H9 (cell line): ENCODE data around the gene CCSER1. TPM values are rescaled to one million over a fixed set of nuclear protein-coding genes. Genes with fewer than 3 reads are reported as not detected.

Experiments used
- DNase-seq: peaks from one replicate; pipeline ENCODE4 v3.0.0-alpha.2; 2017
- H2AFZ ChIP-seq: one replicate; pipeline ENCODE4 v1.6.1; 2013; ENCODE audit warnings: mild to moderate bottlenecking, low read length, control low read depth, moderate library complexity
- H2AK5ac ChIP-seq: 2 replicates; pipeline ENCODE4 v1.6.1; 2013; ENCODE audit warnings: low read length, control low read depth, mixed read lengths; ENCODE audit not compliant: insufficient read length
- H2BK120ac ChIP-seq: one replicate; pipeline ENCODE4 v1.6.1; 2013; ENCODE audit warnings: low read depth, mild to moderate bottlenecking, low read length, control low read depth, inconsistent platforms; ENCODE audit not compliant: poor library complexity, severe bottlenecking
- H2BK12ac ChIP-seq: 2 replicates; pipeline ENCODE4 v1.6.1; 2013; ENCODE audit warnings: low read length, control low read depth, mixed read lengths, low read depth; ENCODE audit not compliant: insufficient read length
- H2BK15ac ChIP-seq: 2 replicates; pipeline ENCODE4 v1.6.1; 2013; ENCODE audit warnings: low read depth, low read length, control low read depth
- H2BK20ac ChIP-seq: one replicate; pipeline ENCODE4 v1.6.1; 2013; ENCODE audit warnings: low read depth, mild to moderate bottlenecking, low read length, control low read depth, inconsistent platforms; ENCODE audit not compliant: poor library complexity, severe bottlenecking
- H2BK5ac ChIP-seq: 2 replicates; pipeline ENCODE4 v1.6.1; 2013; ENCODE audit warnings: low read length, control low read depth, mixed read lengths; ENCODE audit not compliant: insufficient read length
- H3K14ac ChIP-seq: 2 replicates; pipeline ENCODE4 v1.6.1; 2013; ENCODE audit warnings: low read length, control low read depth; ENCODE audit not compliant: insufficient read depth
- H3K18ac ChIP-seq: 2 replicates; pipeline ENCODE4 v1.6.1; 2013; ENCODE audit warnings: low read depth, mild to moderate bottlenecking, mixed read lengths, low read length, control low read depth; ENCODE audit not compliant: insufficient read length
- H3K23ac ChIP-seq: 2 replicates; pipeline ENCODE4 v1.6.1; 2013; ENCODE audit warnings: low read length, control low read depth, mixed read lengths, low read depth; ENCODE audit not compliant: insufficient read length
- H3K23me2 ChIP-seq: 2 replicates; pipeline ENCODE4 v1.6.1; 2013; ENCODE audit warnings: low read depth, mild to moderate bottlenecking, mixed read lengths, low read length, control low read depth; ENCODE audit not compliant: insufficient read length, poor library complexity, severe bottlenecking
- H3K27ac ChIP-seq: 2 replicates; pipeline ENCODE4 v1.5.1; 2013; ENCODE audit warnings: low read length, control low read depth, mixed read lengths, low read depth; ENCODE audit not compliant: insufficient read length
- H3K27me3 ChIP-seq: 2 replicates; pipeline ENCODE4 v1.6.1; 2013; ENCODE audit warnings: low read length, control low read depth, inconsistent platforms; ENCODE audit not compliant: insufficient read depth
- H3K4ac ChIP-seq: 2 replicates; pipeline ENCODE4 v1.6.1; 2013; ENCODE audit warnings: low read depth, mild to moderate bottlenecking, control low read depth, inconsistent platforms, low read length, moderate library complexity
- H3K4me1 ChIP-seq: 2 replicates; pipeline ENCODE4 v1.6.1; 2013; ENCODE audit warnings: low read length, control low read depth, inconsistent platforms; ENCODE audit not compliant: insufficient read depth
- H3K4me2 ChIP-seq: 2 replicates; pipeline ENCODE4 v1.6.1; 2013; ENCODE audit warnings: low read length, control low read depth, mixed read lengths; ENCODE audit not compliant: insufficient read length, insufficient read depth
- H3K56ac ChIP-seq: 2 replicates; pipeline ENCODE4 v1.6.1; 2013; ENCODE audit warnings: low read depth, mild to moderate bottlenecking, mixed read lengths, low read length, control low read depth; ENCODE audit not compliant: insufficient read length
- H3K79me1 ChIP-seq: 2 replicates; pipeline ENCODE4 v1.6.1; 2013; ENCODE audit warnings: low read depth, mild to moderate bottlenecking, moderate library complexity, low read length, control low read depth, inconsistent platforms; ENCODE audit not compliant: insufficient read depth, poor library complexity, severe bottlenecking
- H3K79me2 ChIP-seq: 2 replicates; pipeline ENCODE4 v1.6.1; 2013; ENCODE audit warnings: low read length, control low read depth, inconsistent platforms; ENCODE audit not compliant: insufficient read depth
- H3K9ac ChIP-seq: 2 replicates; pipeline ENCODE4 v1.6.1; 2013; ENCODE audit warnings: low read length, control low read depth, mixed read lengths; ENCODE audit not compliant: insufficient read length; ENCODE audit errors: extremely low read depth
- H3K9me3 ChIP-seq: one replicate; pipeline ENCODE4 v1.6.1; 2013; ENCODE audit warnings: low read depth, low read length, inconsistent platforms; ENCODE audit not compliant: control insufficient read depth
- H3T11ph ChIP-seq: one replicate; pipeline ENCODE4 v1.6.1; 2013; ENCODE audit warnings: mild to moderate bottlenecking, low read length, control low read depth, inconsistent platforms
- H4K20me1 ChIP-seq: one replicate; pipeline ENCODE4 v1.6.1; 2013; ENCODE audit not compliant: control insufficient read depth, insufficient read length, insufficient read depth
- H4K5ac ChIP-seq: 2 replicates; pipeline ENCODE4 v1.6.1; 2013; ENCODE audit warnings: low read depth, mild to moderate bottlenecking, mixed read lengths, low read length, control low read depth; ENCODE audit not compliant: insufficient read length
- H4K8ac ChIP-seq: replicated peaks from 2 replicates; pipeline ENCODE4 v1.6.1; 2013; ENCODE audit warnings: low read length, control low read depth, mixed read lengths, low read depth; ENCODE audit not compliant: insufficient read length
- H4K91ac ChIP-seq: 2 replicates; pipeline ENCODE4 v1.6.1; 2013; ENCODE audit warnings: low read depth, mild to moderate bottlenecking, moderate library complexity, mixed read lengths, low read length, control low read depth; ENCODE audit not compliant: insufficient read length
- H3K27ac Mint-ChIP-seq, 3 experiments: 2 replicates in 2 of 3; 3 replicates in 1 of 3; pipeline ENCODE4 v1.8.0; 2020 to 2021; ENCODE audit warnings: mixed read lengths in 3 of 3, mild to moderate bottlenecking in 1 of 3, moderate library complexity in 1 of 3
- H3K27me3 Mint-ChIP-seq: 2 replicates; pipeline ENCODE4 v1.8.0; 2021; ENCODE audit warnings: low read depth, mild to moderate bottlenecking, moderate library complexity, mixed read lengths
- H3K36me3 Mint-ChIP-seq, 3 experiments: 2 replicates in 2 of 3; 3 replicates in 1 of 3; pipeline ENCODE4 v1.8.0; 2020 to 2021; ENCODE audit warnings: low read depth in 3 of 3, mixed read lengths in 3 of 3; ENCODE audit not compliant: insufficient read depth in 1 of 3
- H3K4me1 Mint-ChIP-seq, 2 experiments: 2 replicates each; pipeline ENCODE4 v1.8.0; 2020; ENCODE audit warnings: mixed read lengths in 2 of 2
- H3K4me3 Mint-ChIP-seq, 2 experiments: 2 replicates in 1 of 2; 3 replicates in 1 of 2; pipeline ENCODE4 v1.8.0; 2020 to 2021; ENCODE audit warnings: mild to moderate bottlenecking in 2 of 2, mixed read lengths in 2 of 2, moderate library complexity in 1 of 2
- H3K9me3 Mint-ChIP-seq, 2 experiments: 2 replicates in 1 of 2; 3 replicates in 1 of 2; pipeline ENCODE4 v1.8.0; 2020; ENCODE audit warnings: mild to moderate bottlenecking in 2 of 2, mixed read lengths in 2 of 2, moderate library complexity in 1 of 2
- total RNA-seq: library from RNA; stranded (reverse); gene quantifications from 2 replicates; pipeline ENCODE4 v1.2.1, GENCODE V29; 2021
- TF ChIP-seq, protein P1 (sequence below): fragments of 200-600 bp; sonication (generic); conservative IDR thresholded peaks from 3 replicates; pipeline ENCODE4 v1.8.0; 2021; ENCODE audit warnings: antibody characterized with exemption, mild to moderate bottlenecking

Gene CCSER1
- total RNA-seq, 1 experiment from 2014 or later: 0.37 TPM

- H2BK20ac ChIP-seq: no peak overlapping the region
- H3K27me3 ChIP-seq: no peaks in the 10 kb centered on the region
- H4K91ac ChIP-seq: no peak overlapping the region
- DNase-seq: no peak
- no peak overlapping the region for H3K23ac ChIP-seq
- H3K56ac ChIP-seq: no peak overlapping the region
- no peak overlapping the region for H2AK5ac ChIP-seq
- H3K18ac ChIP-seq: no peak overlapping the region
- Mint-ChIP-seq H3K4me1 (no peaks in the 10 kb centered on the region), H3K4me3 (no peak overlapping the region), H3K36me3 (peaks cover 25 to 63% (median 25%) of the 10 kb centered on the region in 3 experiments), H3K9me3 (peaks cover 35 to 52% of the 10 kb centered on the region in 2 experiments), H3K27me3 (no peaks in the 10 kb centered on the region), H3K27ac (no peak overlapping the region)
- no peak overlapping the region for H3T11ph ChIP-seq
- TF ChIP-seq, protein P1, sequence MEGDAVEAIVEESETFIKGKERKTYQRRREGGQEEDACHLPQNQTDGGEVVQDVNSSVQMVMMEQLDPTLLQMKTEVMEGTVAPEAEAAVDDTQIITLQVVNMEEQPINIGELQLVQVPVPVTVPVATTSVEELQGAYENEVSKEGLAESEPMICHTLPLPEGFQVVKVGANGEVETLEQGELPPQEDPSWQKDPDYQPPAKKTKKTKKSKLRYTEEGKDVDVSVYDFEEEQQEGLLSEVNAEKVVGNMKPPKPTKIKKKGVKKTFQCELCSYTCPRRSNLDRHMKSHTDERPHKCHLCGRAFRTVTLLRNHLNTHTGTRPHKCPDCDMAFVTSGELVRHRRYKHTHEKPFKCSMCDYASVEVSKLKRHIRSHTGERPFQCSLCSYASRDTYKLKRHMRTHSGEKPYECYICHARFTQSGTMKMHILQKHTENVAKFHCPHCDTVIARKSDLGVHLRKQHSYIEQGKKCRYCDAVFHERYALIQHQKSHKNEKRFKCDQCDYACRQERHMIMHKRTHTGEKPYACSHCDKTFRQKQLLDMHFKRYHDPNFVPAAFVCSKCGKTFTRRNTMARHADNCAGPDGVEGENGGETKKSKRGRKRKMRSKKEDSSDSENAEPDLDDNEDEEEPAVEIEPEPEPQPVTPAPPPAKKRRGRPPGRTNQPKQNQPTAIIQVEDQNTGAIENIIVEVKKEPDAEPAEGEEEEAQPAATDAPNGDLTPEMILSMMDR: no peak
- H2BK5ac ChIP-seq: no peak overlapping the region
- H2BK12ac ChIP-seq: no peak overlapping the region
- H4K20me1 ChIP-seq: no peaks in the 10 kb centered on the region
- peaks cover 13% of the 10 kb centered on the region for H3K9me3 ChIP-seq
- no peaks in the 10 kb centered on the region for H3K23me2 ChIP-seq
- H3K9ac ChIP-seq: no peak overlapping the region
- H3K4me1 ChIP-seq: no peaks in the 10 kb centered on the region
- no peaks in the 10 kb centered on the region for H3K79me1 ChIP-seq
- no peak overlapping the region for H2BK15ac ChIP-seq
- no peak overlapping the region for H3K14ac ChIP-seq
- H3K79me2 ChIP-seq: no peaks in the 10 kb centered on the region
- no peak overlapping the region for H2BK120ac ChIP-seq
- no peak overlapping the region for H4K8ac ChIP-seq
- no peak overlapping the region for H2AFZ ChIP-seq
- H3K4me2 ChIP-seq: no peak overlapping the region
- H3K27ac ChIP-seq: no peak overlapping the region
- no peak overlapping the region for H4K5ac ChIP-seq
- no peak overlapping the region for H3K4ac ChIP-seq
Measured at GRCh38 chr4:91513326-91513725, 1386.1 kb downstream of the CCSER1 start.
